GM12878 (cell line): ENCODE results near the gene TFAP2E. TPM values are rescaled to one million over a fixed set of nuclear protein-coding genes. Genes with fewer than 3 reads are reported as not detected.

Experiments used
- ATAC-seq: fragments of 200-7000 bp; cut with Tn5 transposase; 3 replicates; pipeline ENCODE4 v1.9.1; 2020; ENCODE audit warnings: mild to moderate bottlenecking, moderate library complexity
- BruUV-seq: library from RNA; stranded (reverse); fragments of 400-500 nt; replicated peaks from 2 replicates; lab custom pipeline; 2021; lab: Mats Ljungman, UMichigan
- CTCF ChIA-PET: fragments of 300-600 bp; sonication (Branson Sonifier 250); formaldehyde crosslinking; extraction: SDS; loops from one replicate; lab custom pipeline; 2021; ENCODE audit warnings: inconsistent platforms; lab: Yijun Ruan, JAX
- POLR2A ChIA-PET: fragments of 350-600 bp; formaldehyde crosslinking; extraction: SDS; loops from one replicate; lab custom pipeline; 2021; ENCODE audit warnings: inconsistent platforms; lab: Charles Lee
- RAD21 ChIA-PET: fragments of 300-600 bp; sonication (Branson Sonifier 250); formaldehyde crosslinking; loops from one replicate; lab custom pipeline; 2023; ENCODE audit warnings: antibody characterized with exemption; ENCODE audit not compliant: unreplicated experiment; lab: Charles Lee
- SMC1A ChIA-PET: fragments of 300-600 bp; sonication (Branson Sonifier 250); formaldehyde crosslinking; loops from one replicate; lab custom pipeline; 2023; ENCODE audit not compliant: unreplicated experiment, uncharacterized antibody; lab: Charles Lee
- DNase-seq: peaks from one replicate; pipeline ENCODE4 v3.0.0-alpha.2; 2011; ENCODE audit warnings: low read depth, low spot score
- FAIRE-seq: peaks from 3 replicates; lab custom pipeline; 2011; peaks lifted over from hg19 to GRCh38; lab: Jason Lieb, UNC
- H2AFZ ChIP-seq: 2 replicates; pipeline ENCODE4 v1.6.0; 2011; ENCODE audit warnings: low read depth, low read length, control low read depth; ENCODE audit not compliant: control insufficient read depth
- H3K27ac ChIP-seq: 2 replicates; pipeline ENCODE4 v1.5.1; 2011; ENCODE audit warnings: control low read depth; ENCODE audit not compliant: control insufficient read depth, insufficient read depth
- H3K27me3 ChIP-seq, 2 experiments: replicated peaks in 1 of 2; 2 replicates each; pipeline versions ENCODE4 v1.6.0 to v1.6.1; 2011; ENCODE audit warnings: low read length in 1 of 2; ENCODE audit not compliant: control insufficient read depth in 2 of 2, insufficient read depth in 2 of 2
- H3K36me3 ChIP-seq, 2 experiments: 2 replicates each; pipeline ENCODE4 v1.5.1; 2011; ENCODE audit warnings: low read length in 1 of 2; ENCODE audit not compliant: control insufficient read depth in 2 of 2, insufficient read depth in 2 of 2
- H3K4me1 ChIP-seq: 2 replicates; pipeline ENCODE4 v1.6.1; 2011; ENCODE audit warnings: mild to moderate bottlenecking, low read length, moderate library complexity, mixed read lengths; ENCODE audit not compliant: control insufficient read depth, insufficient read depth
- H3K4me2 ChIP-seq: 2 replicates; pipeline ENCODE4 v1.6.0; 2011; ENCODE audit warnings: control low read depth; ENCODE audit not compliant: control insufficient read depth, insufficient read depth
- H3K4me3 ChIP-seq: fragments of 200-600 bp; sonication (generic); 2 replicates; pipeline ENCODE4 v1.5.1; 2016
- H3K79me2 ChIP-seq: 2 replicates; pipeline ENCODE4 v1.6.0; 2011; ENCODE audit warnings: low read length; ENCODE audit not compliant: control insufficient read depth, insufficient read depth
- H3K9ac ChIP-seq: 2 replicates; pipeline ENCODE4 v1.8.0; 2011; ENCODE audit warnings: low read length, control low read depth, mixed read lengths; ENCODE audit not compliant: control insufficient read depth, insufficient read depth
- H3K9me3 ChIP-seq: replicated peaks from 3 replicates; pipeline ENCODE4 v1.5.1; 2011; ENCODE audit warnings: mild to moderate bottlenecking, low read length; ENCODE audit not compliant: control insufficient read depth, insufficient read depth
- H4K20me1 ChIP-seq: 2 replicates; pipeline ENCODE4 v1.6.0; 2011; ENCODE audit not compliant: control insufficient read depth, insufficient read depth
- E2F8 ChIP-seq: fragments of 450-650 bp; IDR thresholded peaks from 2 replicates; pipeline ENCODE4 v1.6.1; 2018; ENCODE audit warnings: mild to moderate bottlenecking, low read depth, moderate library complexity; ENCODE audit not compliant: partially characterized antibody
- ELK1 ChIP-seq: IDR thresholded peaks from 2 replicates; pipeline ENCODE4 v1.6.1; 2012; ENCODE audit warnings: low read depth, low read length, improper control_type of control experiment
- HDGF ChIP-seq: fragments of 450-650 bp; IDR thresholded peaks from 2 replicates; pipeline ENCODE4 v1.6.1; 2016; ENCODE audit warnings: antibody characterized with exemption
- PBX3 ChIP-seq: IDR thresholded peaks from 2 replicates; pipeline ENCODE4 v1.6.1; 2011; ENCODE audit warnings: mild to moderate bottlenecking, low read depth, low read length, moderate library complexity; ENCODE audit not compliant: insufficient replicate concordance
- POLR2AphosphoS5 ChIP-seq: IDR thresholded peaks from 2 replicates; pipeline ENCODE4 v1.6.1; 2011; ENCODE audit warnings: mild to moderate bottlenecking, low read length, inconsistent platforms
- SREBF2 ChIP-seq: IDR thresholded peaks from 2 replicates; pipeline ENCODE4 v1.6.1; 2012; ENCODE audit warnings: mild to moderate bottlenecking, low read length
- TBL1XR1 ChIP-seq: IDR thresholded peaks from 2 replicates; pipeline ENCODE4 v1.6.1; 2012; ENCODE audit warnings: low read depth, low read length, improper control_type of control experiment
- ZNF687 ChIP-seq: fragments of 450-650 bp; IDR thresholded peaks from 2 replicates; pipeline ENCODE4 v1.6.1; 2017; ENCODE audit warnings: mild to moderate bottlenecking, moderate library complexity
- WGBS: methylation state at CpG from one replicate; pipeline ENCODE4 v1.1.6; 2016; ENCODE audit warnings: low lambda C conversion rate; ENCODE audit not compliant: insufficient replicate concordance, insufficient coverage; ENCODE audit errors: missing lambda C conversion rate; 5-methylcytosine and 5-hydroxymethylcytosine counted together
- in situ Hi-C: fragments of 300-500 bp; cut with MboI; formaldehyde crosslinking; loops from 9 replicates; pipeline ENCODE4 v1.14.3; 2018; ENCODE audit warnings: mixed read lengths
- intact Hi-C: fragments of 100-400 bp; cut with micrococcal nuclease; formaldehyde crosslinking; loops from one replicate; pipeline ENCODE4 v1.14.2; 2022; ENCODE audit not compliant: unreplicated experiment
- polyA plus RNA-seq, 11 experiments: library from polyadenylated mRNA; depleted of rRNA in 4 of 11; unstranded in 6 of 11; stranded (reverse) in 5 of 11; fragments of >200 nt; fragmentation: Nextera tagmentation in 4 of 11; fragmentation: Illumina TruSeq in 1 of 11; extraction: Ambion mirVana in 4 of 11; extraction: Trizol in 1 of 11; gene quantifications; 1 replicate in 1 of 11; 2 replicates in 10 of 11; pipeline versions ENCODE4 v1.2.1 to v1.2.3, GENCODE V29; 2011 to 2016; ENCODE audit warnings: inconsistent platforms in 2 of 11, missing spikeins in 2 of 11, low read depth in 1 of 11
- total RNA-seq, 4 experiments: library from RNA; depleted of rRNA in 3 of 4; stranded (reverse); fragments of >200 nt in 3 of 4; fragmentation: Illumina TruSeq in 1 of 4; extraction: Trizol in 1 of 4; gene quantifications; 2 replicates each; pipeline versions ENCODE4 v1.2.1 to v1.2.3, GENCODE V29; 2013 to 2021

Gene TFAP2E
- total and polyA plus RNA-seq, 10 of the 15 experiments (the other 5 are each of a cell fraction or from before 2014, with no cell fraction given), result 0.10 to 1.1 (median 0.43) TPM

- POLR2A ChIA-PET, result interaction anchor here (0.8 to 2.9 kb wide), 8 partner anchors 8 to 213 kb away, joined by 3 to 19 read pairs (median 4); partner anchors contain the start of gene CLSPN
- H3K4me1 ChIP-seq, result peaks cover 10% of the 10 kb centered on the region
- 3% methylated on average over 30 of the region's 39 CpGs for WGBS
- H3K36me3 ChIP-seq, result peaks cover 0 to 3% of the 10 kb centered on the region in 2 experiments; a peak in 3 of 4 replicates
- peak within 1 kb of the TSS; percentile 67 for H3K4me3 ChIP-seq
- intact Hi-C loops, result loop anchor here (2.0 kb wide), 1 partner anchor 18 kb away; no protein-coding TSS in a partner anchor
- no peak for DNase-seq
- CTCF ChIA-PET, result interaction anchor here (0.9 to 3.9 kb wide), 7 partner anchors 11 to 159 kb away, joined by 3 to 40 read pairs (median 6); no protein-coding TSS in a partner anchor
- ATAC-seq, result peak; percentile 90
- peak; percentile 68 for FAIRE-seq
- in situ Hi-C loops, result no loop called here
- peak within 1 kb of the TSS; percentile 97 for H3K27ac ChIP-seq
- SMC1A ChIA-PET, result interaction anchor here (0.6 to 2.6 kb wide), 15 partner anchors 8 to 350 kb away, joined by 3 to 26 read pairs (median 6); partner anchors contain the start of gene CLSPN
- RAD21 ChIA-PET, result interaction anchor here (0.6 to 4.6 kb wide), 9 partner anchors 8 to 159 kb away, joined by 3 to 35 read pairs (median 5); no protein-coding TSS in a partner anchor
- peak within 1 kb of the TSS; percentile 93 for H3K9ac ChIP-seq
- H3K4me2 ChIP-seq, result peak within 1 kb of the TSS; percentile 92
- no peaks in the 10 kb centered on the region for H3K9me3 ChIP-seq
- H3K79me2 ChIP-seq, result peaks cover 44% of the 10 kb centered on the region
- no peaks in the 10 kb centered on the region for H4K20me1 ChIP-seq
- no peaks in the 10 kb centered on the region for H3K27me3 ChIP-seq
- peak within 1 kb of the TSS; percentile 100 for H2AFZ ChIP-seq
- BruUV-seq, result no TSS peak
- TF ChIP-seq ZNF687 (0 out of 2 replicates have a peak, but pooled peaks have one; percentile 34), SREBF2 (no peak), TBL1XR1 (no peak), ELK1 (no peak; the same call in 1 of the 2 replicates), E2F8 (no peak), HDGF (peak; percentile 78), PBX3 (no peak), POLR2AphosphoS5 (peak; percentile 62)
These were observed 15.9 kb upstream of the TFAP2E start, which contains the start of gene KIAA0319L for GRCh38 chr1:35557118-35557610. Gene KIAA0319L (minus strand): TSS chr1:35557403. CDS start chr1:35554491, 2,912 bp downstream.
